Stimulated activated CD4-positive, alpha-beta T cell treated with anti-CD3 and anti-CD28 coated beads, Interleukin-1b, Interleukin-23, amount 100 ng/mL, for 24 hours (primary cell): Measurements from ENCODE around the gene PHLDB1.

Source experiments
- DNase-seq, 4 experiments: peaks; one replicate each; pipeline ENCODE4 v3.0.0-alpha.2; 2020; ENCODE audit warnings: low read depth in 4 of 4, low spot score in 1 of 4

PHLDB1 gene

GRCh38 chr11:118638726-118639125 is 31.3 kb downstream of the PHLDB1 start:
- no peak for DNase-seq

GRCh38 chr11:118639899-118640298 is 32.5 kb downstream of the PHLDB1 start:
- no peak for DNase-seq

- DNase-seq = no peak
Observed at GRCh38 chr11:118640332-118641154, 33.1 kb downstream of the PHLDB1 start.

GRCh38 chr11:118641397-118642019 is 34.1 kb downstream of the PHLDB1 start:
- DNase-seq = no peak

GRCh38 chr11:118643142-118643994 is 36.0 kb downstream of the PHLDB1 start:
- no peak for DNase-seq

DNA sequence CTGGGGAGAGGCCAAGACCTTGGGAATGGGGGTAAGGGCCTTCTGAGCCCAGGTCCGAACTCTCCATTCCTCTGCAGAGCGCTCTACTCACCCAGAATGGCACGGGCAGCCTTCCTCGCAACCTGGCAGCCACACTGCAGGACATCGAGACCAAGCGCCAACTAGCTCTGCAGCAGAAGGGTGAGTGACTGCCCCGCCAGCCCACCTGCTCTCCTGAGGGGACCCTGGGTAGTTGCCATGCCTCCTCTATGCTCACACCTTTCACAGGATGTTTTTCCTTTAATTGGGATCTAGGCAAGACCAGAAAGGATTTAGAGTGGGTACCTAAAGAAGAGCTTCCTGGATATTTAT is 36.6 kb downstream of the PHLDB1 start:
- DNase-seq = no peak

DNA sequence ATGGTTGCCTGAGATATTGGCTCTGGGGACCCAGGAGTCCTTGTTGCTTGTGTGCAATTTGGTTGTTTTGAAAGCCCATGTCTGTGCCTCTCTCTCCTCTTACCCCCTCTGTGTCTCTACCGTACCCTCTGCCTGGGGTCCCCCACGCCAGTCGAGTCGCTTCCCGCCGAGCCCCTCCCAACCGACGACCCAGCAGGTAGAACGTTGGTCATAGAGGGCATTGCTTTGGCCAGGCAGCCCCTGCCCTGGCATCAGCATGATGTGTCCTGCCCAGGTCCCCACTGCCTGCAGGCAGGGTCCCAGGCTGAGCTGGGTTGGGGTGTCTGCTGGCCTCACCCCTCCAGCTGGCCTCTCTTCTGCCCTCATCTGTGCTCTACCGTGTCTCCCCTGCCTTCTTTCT is 37.1 kb downstream of the PHLDB1 start:
- no peak for DNase-seq

- no peak for DNase-seq
Observed at GRCh38 chr11:118645066-118645715, 37.8 kb downstream of the PHLDB1 start.

DNA sequence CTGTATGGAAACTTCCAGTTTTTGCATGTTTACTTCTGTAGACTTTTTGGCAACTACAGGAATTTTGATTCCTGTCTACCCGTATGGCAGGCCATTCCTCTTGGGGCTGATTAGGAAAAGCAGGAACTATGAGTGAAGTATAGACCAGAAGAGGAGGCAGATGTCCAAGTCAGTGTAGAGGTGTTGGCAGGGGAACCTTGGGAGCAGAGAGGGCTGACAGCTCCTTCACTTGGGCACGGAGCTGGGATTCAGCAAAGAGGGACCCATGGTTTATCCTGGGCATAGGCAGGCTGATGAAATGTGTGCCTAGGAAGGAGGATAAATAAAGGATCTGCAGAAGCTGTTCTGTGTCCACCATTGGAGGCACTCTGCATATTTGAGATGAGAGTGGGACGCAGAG is 39.0 kb downstream of the PHLDB1 start:
- no peak for DNase-seq

- DNase-seq = no peak
Observed at GRCh38 chr11:118648291-118648690, 40.9 kb downstream of the PHLDB1 start.

- no peak for DNase-seq
Observed at GRCh38 chr11:118649941-118650340, 42.5 kb downstream of the PHLDB1 start.

- no peak for DNase-seq
Observed at GRCh38 chr11:118650366-118650765, 43.0 kb downstream of the PHLDB1 start.

GRCh38 chr11:118651820-118652219 is 44.4 kb downstream of the PHLDB1 start:
- DNase-seq = no peak

DNA sequence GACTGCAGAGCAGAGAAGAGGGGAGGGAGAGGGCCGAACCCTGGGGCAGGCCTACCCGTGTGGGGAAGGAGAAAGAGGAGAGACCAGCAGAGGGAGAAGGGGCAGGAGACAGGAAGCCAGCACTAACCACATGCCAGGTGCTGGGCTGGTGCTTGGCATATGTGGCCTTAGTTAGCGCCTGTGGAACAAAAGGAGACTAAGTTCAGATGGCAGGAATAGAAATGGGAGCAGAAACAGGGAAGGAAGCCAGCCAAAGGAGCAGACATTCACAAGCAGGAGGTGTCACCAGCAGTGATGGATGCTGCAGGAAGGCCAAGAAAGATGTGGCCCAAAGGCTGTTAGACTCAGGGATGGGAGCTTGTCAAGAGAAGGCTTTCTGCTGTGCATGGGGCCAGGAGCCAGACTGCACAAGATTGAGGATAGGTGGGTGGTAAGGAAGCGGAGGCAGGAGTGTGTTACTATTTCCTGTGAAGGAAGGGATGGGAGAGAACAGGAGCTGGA is 45.3 kb downstream of the PHLDB1 start:
- no peak for DNase-seq

DNA sequence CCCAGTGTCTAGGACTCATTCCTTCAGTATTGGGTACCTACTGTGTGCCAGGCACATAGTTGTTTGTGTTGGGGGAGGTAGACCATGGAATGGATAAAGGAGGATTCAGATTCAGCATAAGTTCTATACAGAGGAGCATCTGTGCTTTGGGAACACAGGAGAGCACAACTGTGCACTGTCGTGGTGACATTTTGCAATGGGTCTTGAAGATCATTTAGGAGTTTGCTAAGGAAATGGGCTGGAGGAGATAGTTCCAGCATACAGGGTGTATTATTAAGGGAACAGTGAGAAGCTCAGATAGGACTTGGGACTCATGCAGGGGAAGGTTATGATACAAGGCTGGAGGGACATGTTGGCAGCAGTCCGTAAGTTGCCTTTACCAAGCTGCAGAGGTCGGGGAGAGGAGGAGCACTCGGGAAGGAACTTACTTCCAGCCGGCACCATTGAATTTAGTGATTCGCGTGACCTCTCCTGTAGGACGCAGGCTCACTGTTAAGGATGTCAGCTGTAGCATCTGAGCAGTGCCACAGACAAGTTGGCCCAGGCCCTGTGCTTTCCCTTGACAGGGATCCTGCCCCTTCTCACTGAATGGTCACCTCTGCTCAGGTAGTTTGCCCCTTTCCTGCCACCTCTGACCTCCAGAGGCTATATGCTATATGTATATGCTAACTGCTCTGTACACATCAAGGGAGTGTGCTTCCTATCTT is 46.4 kb downstream of the PHLDB1 start:
- DNase-seq = no peak

DNA sequence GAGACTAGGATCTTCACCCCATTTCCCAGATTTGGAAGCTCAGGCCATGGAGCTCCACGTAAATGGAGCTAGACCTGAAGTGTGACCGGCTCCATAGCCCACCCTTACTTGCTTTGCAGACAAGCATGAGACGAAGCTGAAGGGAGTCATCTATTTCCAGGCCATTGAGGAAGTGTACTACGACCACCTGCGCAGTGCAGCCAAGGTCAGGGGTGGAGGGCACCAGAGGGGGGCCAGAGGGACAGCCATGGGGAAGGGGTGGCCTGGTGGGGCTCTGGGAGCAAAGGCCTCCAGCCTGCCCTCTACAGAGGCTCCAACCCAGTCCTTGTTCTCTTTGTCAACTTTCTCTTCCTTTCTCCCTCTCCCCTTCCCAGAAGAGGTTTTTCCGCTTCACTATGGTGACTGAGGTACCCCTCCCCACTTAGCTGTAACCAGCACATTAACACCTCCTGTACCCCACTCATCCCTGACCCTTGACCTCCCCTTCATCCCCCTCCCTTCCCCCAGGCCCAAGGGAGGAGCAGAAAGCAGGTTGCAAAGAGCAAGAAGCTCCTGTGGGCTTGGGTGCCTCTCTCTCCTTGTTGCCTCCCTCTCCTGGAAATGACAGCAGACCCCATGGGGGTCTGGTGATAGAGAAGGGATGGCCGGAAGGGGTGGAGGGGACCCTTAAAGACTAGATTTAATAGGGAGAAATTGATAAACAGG is 48.2 kb downstream of the PHLDB1 start:
- DNase-seq = no peak

DNA sequence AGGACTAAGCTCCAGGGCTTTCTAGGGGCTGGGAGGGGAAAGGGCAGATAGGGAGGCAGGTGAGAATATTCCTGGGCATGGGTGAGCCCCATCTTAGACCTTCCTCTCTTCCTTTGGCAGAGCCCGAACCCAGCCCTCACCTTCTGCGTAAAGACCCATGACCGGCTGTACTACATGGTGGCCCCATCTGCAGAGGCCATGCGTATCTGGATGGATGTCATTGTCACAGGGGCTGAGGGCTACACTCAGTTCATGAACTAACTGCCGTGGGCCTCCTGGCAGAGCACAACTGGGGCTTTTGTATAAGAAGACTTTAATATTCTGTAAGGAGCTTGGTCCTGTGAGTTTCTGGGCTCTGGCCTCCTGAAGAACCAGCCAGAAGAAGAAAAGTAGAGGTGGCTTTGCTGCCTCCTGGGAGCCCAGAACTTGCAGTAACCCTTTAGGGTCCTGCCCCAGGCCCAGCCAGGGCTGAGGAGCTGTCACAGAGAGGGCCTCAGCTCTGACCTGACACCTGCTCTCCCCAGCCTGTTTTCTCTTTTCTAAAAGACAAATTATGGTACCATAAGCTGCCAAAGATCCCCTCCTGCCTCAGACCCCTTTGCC is 49.2 kb downstream of the PHLDB1 start:
- no peak for DNase-seq

- DNase-seq = no peak
Observed at GRCh38 chr11:118657238-118657637, 49.8 kb downstream of the PHLDB1 start.

DNA sequence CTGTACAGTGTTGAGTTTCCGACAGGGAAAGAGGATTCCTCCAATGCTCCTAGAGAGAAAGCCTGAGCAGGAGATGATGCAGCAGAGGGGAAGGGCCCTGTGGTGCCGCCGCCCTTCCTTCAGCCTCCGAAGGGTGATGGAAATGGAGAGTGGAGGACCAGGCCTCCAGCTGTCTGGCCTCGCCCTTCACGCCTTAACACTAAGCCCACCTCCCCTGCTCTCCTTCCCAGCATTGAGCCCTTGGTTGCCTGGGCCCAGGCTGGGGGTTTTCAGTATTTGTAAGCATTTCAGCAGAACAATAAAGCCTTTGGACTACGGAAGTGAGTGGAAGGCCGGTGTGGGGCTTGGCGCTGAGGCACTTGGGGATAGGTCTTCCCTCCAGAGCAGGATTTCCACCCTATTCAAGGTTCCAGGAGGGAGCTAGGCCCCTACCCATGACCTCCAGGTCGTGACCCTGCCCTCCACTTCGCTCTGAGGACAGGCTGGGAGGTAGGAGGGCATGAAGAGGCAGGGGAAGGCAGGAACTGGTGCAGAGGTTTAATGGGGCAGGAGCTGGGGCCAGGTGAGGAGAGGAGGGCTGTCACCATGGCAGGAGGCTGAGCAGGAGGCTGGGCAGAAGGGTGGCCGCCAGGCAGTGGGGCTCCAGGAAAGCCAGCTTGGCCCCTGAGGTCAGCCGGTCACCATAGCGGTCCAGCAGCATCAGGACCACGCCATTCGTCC is 50.5 kb downstream of the PHLDB1 start:
- DNase-seq = no peak
